GM21515 (cell line): ENCODE data around the gene USPL1.
"Not testable (repeated sequence)": the region's sequence is repeated elsewhere in the genome, so short reads cannot be mapped to it uniquely, and the experiment has no call there.

Source experiments
- ATAC-seq: cut with Tn5 transposase; IDR thresholded peaks from one replicate; pipeline ENCODE4 v1.9.1; 2021; ENCODE audit not compliant: unreplicated experiment

USPL1 gene

GRCh38 chr13:30617315-30618185 lies at the start of gene USPL1:
USPL1 (plus strand) TSS chr13:30617920; CDS start chr13:30621141, 3,221 bp downstream.
- ATAC-seq, result peak; percentile 85

- ATAC-seq, result no peak
Observed at GRCh38 chr13:30569901-30570576, 47.7 kb upstream of the USPL1 start.

GRCh38 chr13:30570691-30571090 lies 47.0 kb upstream of the USPL1 start:
- ATAC-seq, result no peak

GRCh38 chr13:30572859-30573275 lies 44.9 kb upstream of the USPL1 start:
- ATAC-seq, result peak; percentile 56

GRCh38 chr13:30576528-30576927 lies 41.2 kb upstream of the USPL1 start:
- ATAC-seq, result no peak

- ATAC-seq, result no peak
Observed at GRCh38 chr13:30577401-30577852, 40.3 kb upstream of the USPL1 start.

GRCh38 chr13:30580852-30581502 lies 36.7 kb upstream of the USPL1 start:
- no peak for ATAC-seq

- ATAC-seq, result no peak
Observed at GRCh38 chr13:30581582-30581981, 36.1 kb upstream of the USPL1 start.

GRCh38 chr13:30584051-30584731 lies 33.5 kb upstream of the USPL1 start:
- no peak for ATAC-seq

- no peak for ATAC-seq
Observed at GRCh38 chr13:30585748-30586262, 31.9 kb upstream of the USPL1 start.

GRCh38 chr13:30587231-30587630 lies 30.5 kb upstream of the USPL1 start:
- ATAC-seq, result no peak

GRCh38 chr13:30587739-30588138 lies 30.0 kb upstream of the USPL1 start:
- ATAC-seq, result no peak

GRCh38 chr13:30593001-30593400 lies 24.7 kb upstream of the USPL1 start:
- no peak for ATAC-seq

- no peak for ATAC-seq
Observed at GRCh38 chr13:30600496-30600895, 17.2 kb upstream of the USPL1 start.

- ATAC-seq, result no peak
Observed at GRCh38 chr13:30601836-30602235, 15.9 kb upstream of the USPL1 start.

GRCh38 chr13:30605052-30605451 lies 12.7 kb upstream of the USPL1 start:
- no peak for ATAC-seq

GRCh38 chr13:30607186-30607585 lies 10.5 kb upstream of the USPL1 start:
- ATAC-seq, result not testable (repeated sequence)

GRCh38 chr13:30607908-30608307 lies 9.8 kb upstream of the USPL1 start:
- peak; percentile 96 for ATAC-seq

GRCh38 chr13:30608364-30608763 lies 9.4 kb upstream of the USPL1 start:
- no peak for ATAC-seq

GRCh38 chr13:30610311-30610710 lies 7.4 kb upstream of the USPL1 start:
- ATAC-seq, result no peak

GRCh38 chr13:30615481-30615865 lies 2.2 kb upstream of the USPL1 start:
- no peak for ATAC-seq
